NCI-H2081 (cell line): Measurements from ENCODE around the gene ZCCHC24.

Experiments
- DNase-seq, 2 experiments: peaks; one replicate each; lab custom pipeline; 2025; lab: John Stamatoyannopoulos, UW

ZCCHC24 gene

DNA sequence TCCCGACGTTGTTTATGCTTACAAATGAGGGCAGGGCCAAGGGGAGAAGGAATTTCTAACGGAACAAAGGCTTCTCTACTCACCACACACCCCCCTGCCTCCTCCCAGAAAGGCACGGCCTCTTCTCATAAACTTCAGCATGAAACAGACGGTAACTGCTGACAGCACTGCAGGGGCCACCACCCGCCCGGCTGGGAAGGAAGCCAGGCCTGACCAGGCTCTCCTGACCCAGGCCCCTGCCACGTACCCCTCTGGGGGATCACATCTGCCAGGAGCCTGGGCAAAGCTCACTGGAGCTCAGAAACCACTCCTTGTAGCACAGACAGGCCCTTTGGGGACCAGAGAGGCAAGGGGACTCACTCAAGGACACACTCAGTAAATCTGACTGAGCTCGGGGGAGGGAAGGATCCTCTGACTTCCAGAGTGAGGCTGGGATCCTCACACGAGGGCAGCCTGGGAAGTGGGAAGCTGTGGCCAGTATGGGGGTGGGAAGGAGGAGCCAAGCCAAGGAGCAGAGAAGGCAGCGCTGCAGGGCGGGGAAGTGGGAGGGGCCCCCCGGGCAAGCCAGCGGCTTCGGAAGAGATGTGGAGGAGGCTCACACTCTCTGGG is 46.1 kb downstream of the ZCCHC24 start:
- DNase-seq: no peak

DNA sequence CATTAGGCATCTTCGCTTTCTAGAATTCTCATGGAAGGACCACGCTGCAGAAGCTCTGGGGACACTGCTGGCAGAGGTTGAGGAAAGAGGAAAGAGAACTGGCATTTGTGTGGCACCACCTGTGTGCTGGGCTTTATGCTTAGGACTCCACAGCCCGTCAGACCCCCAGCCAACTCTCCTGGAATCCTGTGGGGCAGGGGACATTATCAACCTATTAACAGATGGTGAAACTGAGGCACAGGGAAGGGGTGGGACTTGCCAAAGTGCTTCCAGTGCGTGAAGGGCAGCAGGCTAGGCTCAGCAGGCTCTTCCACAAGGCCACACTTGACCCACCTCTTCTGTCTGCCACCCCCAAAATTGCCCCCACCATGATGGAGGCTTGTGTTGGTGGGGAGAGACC is 46.8 kb downstream of the ZCCHC24 start:
- DNase-seq: no peak

DNA sequence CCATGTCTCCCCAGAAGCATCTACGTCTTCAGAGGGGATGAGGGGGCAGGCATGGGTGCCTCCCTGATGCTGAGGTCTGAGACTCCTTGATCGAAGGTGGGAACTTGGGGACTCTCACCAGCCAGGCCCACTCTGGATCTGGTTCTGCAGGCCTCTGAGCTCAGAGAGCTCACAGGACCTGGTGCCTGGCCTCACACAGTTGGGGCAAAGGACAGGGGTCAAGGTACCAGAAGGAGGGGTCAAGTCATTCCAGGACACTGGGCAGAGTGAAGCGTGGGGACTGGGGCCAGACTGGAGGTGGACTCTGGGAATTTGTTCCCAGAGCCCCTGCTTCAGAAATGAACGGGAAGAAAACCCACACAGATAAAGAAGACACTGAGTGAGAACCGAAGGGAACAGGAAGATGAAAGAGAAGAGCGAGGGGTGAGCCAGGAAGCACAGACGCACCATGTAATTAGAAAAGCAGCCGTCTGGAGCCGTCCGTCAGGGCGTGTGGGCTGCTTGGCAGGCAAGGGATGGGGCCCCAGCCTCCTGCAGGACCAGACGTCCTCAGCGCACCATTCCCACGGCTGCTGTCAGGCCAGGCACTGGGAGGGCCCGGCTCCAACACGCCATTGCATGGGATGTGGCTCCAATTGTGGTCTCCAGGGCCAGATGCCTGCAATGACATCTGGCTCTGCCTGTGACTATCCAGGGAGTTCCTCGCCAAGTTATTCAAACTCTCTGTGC is 47.7 kb downstream of the ZCCHC24 start:
- no peak for DNase-seq

DNA sequence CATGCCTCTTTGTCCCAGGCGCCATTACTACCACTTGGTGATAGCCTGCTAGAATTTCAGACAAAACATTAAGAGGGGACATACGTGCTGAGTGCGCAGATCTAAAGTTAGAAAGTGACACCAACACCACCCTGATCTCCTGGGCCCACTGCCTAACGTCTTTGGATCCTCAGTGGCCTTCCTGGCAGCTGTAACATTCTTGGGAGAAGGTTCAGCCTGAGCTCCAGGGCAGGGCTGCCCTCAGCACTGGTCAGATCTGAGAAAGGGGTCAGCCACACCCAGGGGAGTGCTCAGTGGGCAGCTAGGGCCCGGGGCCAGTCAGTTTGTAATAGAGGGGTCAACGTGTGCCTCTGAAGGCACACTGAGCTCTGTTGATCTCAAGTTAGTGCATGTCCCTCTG is 48.4 kb downstream of the ZCCHC24 start:
- no peak for DNase-seq

DNA sequence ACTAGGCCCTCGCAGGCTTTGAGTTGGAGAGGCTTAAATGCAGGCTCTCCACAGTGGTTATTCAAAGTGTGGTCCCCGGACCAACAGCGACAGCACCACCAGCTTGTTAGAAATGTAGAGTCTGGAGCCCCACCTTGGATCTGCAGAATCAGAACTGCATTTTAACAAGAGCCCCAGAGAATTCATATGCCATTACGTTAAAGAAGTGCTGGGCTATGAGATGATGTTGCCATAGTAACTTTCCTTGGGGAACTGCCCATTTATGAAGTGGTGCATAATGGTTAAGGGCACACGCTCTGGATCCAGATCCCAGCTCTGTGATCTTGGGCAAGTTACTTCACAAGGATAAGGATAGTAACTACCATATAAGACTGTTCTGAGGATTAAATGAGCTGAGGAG is 48.9 kb downstream of the ZCCHC24 start:
- no peak for DNase-seq

DNA sequence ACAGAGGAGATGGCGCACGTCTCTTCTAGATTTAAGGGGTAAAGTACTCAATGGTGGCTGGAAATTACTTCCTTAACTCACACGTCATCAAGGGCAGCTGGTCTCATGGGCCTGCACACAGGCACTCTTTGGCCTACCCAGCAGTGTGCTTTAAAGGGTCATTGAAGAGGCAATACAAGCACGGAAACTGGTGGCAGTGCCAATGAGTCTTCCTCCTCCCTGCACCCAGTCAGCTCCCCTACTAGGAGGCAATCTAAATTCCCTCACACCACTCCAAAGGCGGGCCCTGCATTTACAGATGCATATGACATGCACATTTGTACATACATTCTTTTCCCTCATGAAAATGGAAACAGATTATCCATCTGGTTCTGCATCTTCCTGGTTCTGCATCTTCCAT is 50.8 kb downstream of the ZCCHC24 start:
- DNase-seq: no peak

DNA sequence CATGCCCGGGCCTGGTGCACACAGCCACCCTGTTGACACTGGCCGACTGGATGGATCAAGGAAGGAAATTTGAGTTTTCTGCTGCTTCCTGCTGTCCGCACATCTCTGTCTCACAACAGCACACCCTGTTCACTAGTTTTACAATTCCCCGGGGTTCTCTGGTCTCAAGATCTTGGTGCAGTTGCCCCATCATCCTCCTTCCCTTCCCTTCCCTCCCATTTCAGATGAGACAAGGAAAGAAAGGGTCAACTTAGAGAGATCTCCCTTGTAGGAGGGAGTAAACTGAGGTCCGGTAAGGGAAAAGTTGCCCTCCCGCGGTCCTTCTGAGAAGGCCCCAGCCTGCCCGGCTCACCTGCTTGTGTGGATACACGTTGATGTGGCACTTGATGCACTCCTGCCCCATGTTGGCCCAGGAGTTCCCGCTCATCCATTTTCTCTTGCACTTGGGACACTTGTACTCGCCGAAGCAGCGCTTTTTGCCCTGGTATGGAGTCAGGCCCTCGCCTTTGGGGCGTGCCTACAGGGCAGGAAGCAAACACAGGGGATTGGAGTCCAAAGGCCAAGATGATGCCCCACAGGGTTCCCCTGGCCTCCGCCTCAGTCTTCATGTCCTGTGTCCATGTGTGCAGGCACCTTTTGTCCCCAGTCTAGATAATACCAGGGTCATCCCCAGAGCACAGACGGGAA is 51.4 kb downstream of the ZCCHC24 start:
- no peak for DNase-seq

DNA sequence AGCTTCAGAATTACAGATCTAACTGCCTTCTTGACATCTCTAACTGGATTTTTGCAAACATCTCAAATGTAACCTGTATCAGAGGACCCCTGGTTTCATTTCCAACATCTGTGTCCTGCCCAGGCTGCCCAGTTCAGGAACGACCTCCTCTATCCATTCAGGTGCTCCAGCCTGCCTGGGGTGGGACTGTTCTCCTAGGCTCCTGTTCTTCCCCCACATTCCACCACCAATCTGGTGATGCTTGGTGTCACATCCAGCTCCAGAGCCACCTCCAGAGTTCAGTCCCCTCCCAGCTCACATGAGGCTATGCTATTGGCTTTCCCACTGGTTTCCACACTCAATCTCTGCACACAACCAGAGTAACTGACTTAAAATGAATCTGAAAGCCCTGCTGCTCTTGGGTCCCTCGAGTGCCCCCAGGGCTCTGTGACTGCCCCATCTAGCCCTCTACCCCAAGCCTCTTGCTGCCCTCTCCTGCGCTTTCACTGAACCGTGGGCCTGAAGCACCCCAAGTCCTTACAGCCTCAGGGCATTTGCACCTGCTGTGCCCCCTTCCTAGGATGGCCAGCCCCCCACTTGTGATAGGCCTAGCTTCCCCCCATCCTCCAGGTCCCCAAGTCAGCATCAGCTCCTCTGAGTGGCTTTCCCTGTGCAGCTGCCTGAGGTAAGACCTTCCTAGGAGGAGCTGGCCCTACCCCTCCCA is 52.1 kb downstream of the ZCCHC24 start:
- DNase-seq: no peak

DNA sequence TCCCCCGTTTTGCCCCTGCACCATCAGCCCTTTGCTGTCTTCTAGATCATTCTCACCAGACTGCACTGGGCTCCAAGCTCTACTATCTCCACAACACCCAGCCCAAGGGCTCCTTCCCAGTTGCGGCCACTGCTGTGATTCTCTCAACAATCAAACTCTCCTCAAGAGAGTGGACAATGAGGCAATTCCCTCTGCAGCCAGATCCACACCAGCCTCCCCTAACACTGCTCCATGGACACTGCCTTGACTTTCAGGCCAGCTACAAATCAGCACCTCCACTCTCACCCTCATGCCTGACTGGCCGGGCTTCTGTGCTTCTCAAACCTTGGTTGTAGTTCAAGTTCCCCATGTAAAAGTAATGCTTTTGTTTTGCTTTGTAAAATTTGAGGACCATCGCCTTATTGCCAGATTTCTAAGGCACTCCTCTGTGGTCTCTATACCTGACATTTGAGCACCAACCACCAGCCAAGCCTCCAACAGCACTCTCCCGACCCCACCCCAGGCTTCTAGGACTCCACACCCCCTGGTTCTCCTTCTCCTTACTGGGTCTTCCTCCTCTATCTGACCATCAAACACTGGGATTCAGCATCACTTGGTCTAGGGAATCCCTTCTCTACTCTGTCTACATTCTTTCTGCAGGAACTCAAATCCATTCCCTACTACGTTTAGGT is 52.8 kb downstream of the ZCCHC24 start:
- no peak for DNase-seq

DNA sequence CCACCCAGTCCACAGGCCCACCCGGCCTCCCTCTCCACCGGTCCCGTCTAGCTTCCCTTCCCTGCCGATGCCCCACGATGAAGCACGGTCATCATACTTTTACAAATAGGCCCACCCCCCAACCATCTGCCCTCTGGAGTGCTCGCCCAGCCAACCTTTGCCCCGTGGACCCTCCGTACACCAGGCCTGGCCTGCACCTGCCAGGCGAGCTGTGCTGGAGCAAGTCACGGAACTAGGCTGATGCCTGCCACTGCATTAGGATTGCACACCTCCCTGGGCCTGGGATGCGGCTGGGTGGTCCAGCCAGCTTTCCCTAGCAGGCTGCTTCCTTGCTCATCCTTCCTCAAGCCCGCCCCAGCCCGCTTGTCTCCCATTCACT is 53.4 kb downstream of the ZCCHC24 start:
- DNase-seq: no peak

DNA sequence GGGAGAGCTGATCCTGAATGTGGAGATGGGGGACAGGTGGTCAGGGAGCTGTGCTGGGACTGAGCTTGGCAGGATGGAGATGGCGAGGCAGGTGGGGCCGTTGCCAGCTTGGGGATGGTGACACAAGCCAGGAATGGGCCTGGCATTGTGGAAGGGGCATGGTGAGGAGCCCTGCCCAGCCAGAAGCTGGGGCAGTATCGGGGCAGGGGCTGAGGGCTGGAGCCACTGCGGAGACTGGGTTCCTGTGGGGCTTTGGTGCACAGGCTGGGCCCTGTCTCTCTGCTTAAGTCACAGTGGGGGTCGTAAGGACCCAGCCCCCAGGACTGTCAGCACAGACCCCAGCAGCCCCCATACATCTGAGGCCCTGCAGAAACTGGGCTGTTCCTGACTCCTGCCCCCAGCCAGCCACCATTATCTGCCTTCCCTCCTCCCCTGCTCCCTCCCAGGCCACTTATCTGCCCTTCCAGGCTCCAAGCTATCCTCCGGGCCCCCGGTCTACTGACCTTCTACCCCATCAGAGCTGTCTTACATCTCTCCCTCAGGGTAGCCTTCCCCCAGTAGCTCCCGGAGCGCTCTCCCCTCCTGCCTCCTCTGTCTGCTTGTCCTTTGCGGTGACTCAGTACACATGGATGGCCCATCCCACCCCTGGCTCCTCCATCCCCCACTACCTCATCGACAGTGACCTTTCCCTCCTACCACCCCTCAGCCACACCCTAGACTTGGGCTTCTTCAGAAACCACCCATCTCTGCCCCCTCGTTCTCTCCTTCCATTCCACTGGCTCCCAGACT is 54.0 kb downstream of the ZCCHC24 start:
- DNase-seq: no peak

DNA sequence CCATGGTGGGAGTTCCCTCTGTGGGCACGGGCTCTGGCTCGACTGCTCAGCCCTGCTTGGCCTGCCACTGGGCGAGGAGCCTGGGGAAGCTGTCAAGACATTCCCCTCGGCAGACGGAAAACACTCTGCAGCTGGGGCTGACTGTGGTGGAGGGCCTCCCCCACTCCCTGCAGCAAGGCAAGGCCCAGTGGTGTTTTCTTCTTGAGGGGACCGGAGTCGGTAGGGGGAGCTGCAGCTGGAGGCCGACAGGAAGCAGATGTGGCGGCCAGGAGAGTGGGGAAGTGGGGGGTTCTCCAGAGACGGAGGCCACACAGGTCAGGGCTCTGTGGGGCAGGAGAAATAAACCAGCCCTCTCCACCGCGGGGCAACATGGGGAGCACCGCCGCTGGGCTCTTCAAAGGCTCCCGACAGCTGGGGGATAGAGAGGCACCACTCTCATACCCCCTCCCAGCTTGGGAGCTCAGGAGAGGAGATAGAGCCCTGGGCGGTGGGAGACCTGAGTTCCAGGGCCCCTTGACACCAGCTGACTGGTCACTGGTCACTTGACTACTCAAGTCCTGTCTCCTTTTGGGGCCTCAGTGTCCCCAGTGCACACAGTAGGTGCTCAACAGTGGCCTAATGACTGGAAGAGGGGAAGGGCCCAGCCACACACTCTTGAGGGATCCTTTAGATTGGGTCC is 54.7 kb downstream of the ZCCHC24 start:
- DNase-seq: no peak

DNA sequence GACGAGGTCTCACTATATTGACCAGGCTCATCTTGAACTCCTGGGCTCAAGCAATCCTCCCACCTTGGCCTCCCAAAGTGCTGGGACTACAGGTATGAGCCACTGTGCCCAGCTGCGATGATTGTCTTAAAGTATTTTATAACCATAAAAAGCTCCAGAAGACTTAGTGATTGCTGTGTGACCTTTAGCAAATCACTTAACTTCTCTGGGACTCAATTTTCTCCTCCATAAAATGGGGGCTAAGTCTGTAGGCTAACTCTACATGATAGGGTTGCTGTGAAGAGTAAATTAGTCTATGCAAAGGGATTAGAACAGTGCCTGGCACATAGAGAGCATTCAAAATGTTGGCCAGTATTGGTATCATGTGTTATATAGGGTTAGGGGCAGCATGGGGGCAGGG is 55.4 kb downstream of the ZCCHC24 start:
- no peak for DNase-seq

DNA sequence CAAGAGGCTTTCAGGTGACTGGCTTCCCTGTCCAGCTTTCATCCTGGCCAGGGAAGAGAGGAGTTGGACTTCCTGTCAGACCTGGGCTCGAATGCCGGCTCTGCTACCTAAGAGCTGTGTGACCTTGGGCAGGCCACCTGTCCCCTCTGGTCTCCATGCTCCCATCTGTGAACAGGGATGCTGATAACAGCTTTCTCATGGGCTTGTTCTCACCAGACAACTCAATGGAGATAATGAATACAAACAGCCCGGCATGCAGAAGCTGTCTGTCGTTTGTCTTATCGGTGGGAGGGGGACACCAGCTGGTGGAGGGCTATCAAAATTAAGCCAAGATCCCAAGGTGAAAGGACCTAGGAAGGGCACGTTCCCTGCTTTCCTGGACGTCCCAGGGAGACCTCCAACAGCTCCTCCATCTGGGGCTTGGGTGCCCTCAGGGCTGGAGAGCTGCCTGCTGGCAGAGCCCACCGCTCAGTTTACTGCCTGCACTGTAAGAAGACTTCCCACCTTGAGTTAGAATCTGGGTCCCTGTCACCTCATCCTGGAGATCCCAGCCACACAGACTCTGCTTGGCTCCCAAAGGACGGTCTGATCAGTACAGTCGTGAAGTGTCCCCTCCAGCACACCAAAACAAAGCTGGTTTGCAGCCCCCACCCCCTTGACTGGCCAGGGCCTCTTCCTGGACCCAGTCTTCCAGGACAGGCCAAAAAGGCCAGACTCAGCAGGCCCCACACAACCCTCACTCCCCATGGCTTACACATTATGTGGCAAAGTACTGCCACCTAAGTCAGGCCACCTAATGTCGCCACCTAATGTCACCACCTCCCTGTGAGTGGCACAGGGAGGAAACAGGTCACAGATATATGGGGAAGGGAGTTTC is 57.2 kb downstream of the ZCCHC24 start:
- no peak for DNase-seq

DNA sequence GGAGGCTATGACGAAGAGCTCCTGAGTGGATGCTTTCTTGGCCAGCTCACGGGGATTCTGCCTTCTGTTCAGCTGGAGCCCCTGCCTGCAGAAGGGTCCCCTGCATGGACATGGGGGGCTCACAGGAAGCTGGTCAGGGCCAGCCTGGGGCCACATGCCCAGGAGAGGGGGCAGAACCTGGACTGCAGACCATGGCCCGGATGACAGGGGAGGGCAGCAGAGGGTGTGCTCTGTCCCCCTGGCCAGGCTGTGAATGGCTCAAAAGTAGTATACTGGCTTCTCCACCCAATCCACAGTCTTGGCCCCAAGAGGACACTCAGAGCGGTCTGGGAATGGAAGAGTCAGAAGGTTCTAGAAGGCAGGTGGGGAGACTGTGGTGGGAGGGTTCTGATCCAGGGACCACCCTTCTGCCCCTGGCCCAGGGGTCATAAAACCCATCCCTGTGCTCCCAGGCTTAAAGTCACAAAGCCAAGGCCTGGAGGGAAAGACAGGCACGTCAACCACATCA is 57.9 kb downstream of the ZCCHC24 start:
- DNase-seq: no peak

DNA sequence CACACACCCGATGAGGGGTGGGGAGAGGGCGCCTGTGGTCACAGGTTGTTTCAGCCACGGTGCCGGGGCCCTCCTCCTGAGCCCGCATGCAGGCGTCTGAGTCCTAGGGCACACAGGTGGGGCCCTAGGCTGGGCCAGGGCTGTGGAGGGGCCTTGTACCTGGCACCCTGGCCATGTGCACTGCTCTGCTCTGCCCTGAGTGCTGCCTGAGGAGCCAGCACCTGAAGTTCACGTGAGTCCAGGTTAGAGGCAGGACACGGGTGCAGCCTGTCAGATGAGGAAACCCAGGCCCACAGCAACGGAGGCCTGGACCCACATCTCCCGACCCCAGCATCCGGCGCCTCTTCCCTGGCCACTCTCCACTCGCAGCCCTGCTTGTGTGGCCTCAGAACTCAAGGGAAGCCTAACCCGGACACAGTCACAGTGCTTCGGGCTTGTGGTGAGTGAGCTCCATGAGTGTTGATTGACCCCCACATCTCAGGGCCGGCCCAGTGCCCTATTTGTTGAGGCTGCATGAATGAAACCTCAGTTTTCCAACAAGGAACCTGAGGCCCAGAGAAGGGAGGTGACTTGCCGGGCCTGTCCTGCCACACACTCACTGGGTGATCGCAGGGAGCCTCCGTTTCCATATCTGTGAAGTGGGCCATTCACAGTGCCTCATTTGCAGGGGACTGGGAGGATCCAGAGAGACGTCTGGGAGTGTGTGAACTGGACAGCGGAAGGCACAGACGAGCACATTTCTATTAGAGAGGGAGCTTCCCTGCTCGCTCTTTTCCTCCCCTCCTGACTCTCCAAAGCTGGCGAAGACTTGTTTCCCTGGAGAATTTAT is 58.6 kb downstream of the ZCCHC24 start:
- no peak for DNase-seq

DNA sequence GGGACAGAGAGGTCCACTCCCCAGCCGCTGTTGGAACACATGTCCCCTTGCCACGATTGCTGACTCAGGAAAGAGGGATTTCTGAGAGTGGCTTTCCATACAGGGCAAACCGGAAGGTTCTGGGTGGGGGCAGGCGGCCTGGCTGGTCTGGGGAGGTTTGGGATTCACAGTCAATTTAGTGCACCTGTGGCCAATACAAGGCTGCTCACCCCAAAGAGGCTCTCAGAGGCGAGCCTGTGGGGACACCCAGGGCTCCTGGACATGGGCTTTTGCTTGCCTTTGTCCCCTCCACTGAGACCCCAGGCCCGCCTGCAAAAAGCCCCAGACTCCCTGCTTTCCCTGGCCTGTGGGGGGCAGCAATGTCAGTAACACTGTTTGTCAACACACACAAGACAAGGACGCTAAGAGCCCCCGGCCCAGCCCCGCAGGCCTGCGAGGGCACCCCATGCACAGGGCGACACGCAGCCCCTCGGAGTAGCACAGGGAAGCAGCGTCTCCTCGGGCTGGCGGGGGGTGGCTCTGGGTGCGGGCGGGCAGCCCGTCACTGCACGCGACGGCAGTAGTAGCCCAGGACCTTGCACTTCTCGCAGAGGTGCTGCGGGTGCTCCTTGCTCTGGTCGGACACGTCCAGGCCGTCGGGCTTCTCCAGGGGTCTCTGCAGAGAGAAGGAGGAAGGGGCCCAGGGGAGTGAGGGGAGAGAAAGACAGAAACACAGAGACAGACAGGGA is 59.5 kb downstream of the ZCCHC24 start:
- no peak for DNase-seq

DNA sequence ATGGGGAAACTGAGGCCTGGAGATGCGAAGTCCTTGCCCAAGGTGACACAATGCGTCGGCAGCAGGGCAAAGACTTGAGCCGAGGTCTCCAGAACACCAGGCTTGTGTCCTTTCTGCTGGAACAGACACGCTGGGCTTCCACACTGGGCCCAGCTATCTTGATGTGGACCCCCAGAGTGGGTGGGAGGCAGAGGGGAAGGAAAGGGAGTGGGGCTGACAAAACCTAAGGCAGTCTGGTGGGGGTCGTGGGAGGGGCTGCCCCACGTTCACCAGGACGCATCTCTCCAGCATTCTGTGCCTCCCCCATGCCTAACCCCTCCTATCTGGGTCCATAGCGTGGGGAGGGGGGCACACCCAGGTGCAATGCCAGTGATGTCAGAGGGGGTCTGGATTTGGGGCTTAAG is 60.0 kb downstream of the ZCCHC24 start:
- DNase-seq: no peak
